ENCODE measurements around the gene ZNF490.
"Not testable (repeated sequence)": the region's sequence is repeated elsewhere in the genome, so short reads cannot be mapped to it uniquely, and the experiment has no call there.

ZNF490 gene

DNA sequence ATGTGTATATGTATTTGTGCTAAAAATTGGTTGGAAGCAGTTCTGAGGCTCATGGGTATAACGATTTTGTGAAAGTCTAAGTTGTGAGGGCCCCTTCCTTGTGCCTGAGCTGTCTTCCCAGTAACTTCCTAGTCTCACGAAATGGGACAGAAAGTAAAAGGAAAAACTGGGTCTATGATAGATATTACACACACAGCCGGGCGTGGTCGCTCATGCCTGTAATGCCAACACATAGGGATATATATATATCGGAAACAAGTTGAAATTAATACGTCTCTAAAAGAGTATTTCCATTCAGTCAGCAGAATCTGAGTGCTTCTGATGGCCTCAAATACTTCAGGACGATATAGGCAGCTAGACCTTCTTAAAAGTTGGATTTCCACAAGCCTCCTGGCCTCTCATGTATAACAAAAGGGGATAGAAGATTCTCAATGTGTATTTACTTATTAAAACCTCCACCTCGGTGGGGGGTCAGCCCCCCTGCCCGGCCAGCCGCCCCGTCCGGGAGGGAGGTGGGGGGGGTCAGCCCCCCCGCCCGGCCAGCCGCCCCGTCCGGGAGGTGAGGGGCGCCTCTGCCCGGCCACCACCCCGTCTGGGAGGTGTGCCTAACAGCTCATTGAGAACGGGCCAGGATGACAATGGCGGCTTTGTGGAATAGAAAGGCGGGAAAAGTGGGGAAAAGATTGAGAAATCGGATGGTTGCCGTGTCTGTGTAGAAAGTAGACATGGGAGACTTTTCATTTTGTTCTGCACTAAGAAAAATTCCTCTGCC lies 10.8 kb upstream of the ZNF490 start:
- not testable (repeated sequence) for DNase-seq

- DNase-seq, result no peak
Observed at GRCh38 chr19:12617646-12618045, 7.0 kb upstream of the ZNF490 start.

DNA sequence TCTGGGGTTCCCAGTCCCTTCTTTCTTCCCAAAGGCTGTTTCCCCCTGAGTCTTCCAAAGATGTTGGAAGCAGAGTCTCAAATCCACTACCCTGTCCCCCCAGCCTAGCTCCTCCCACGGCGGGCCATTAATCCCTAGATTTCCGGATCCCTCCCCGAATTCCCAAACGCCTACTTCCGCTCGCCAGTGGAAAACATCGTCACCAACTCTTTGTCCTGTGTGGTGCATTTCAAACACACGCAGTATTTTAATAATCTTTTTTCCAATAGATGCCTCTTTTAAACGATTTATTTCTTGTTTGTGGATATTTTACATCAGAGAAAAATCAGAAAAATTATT lies 717 bp upstream of the ZNF490 start:
- DNase-seq, result no peak

- DNase-seq, result no peak
Observed at GRCh38 chr19:12607631-12608030, 3.0 kb downstream of the ZNF490 start.

DNA sequence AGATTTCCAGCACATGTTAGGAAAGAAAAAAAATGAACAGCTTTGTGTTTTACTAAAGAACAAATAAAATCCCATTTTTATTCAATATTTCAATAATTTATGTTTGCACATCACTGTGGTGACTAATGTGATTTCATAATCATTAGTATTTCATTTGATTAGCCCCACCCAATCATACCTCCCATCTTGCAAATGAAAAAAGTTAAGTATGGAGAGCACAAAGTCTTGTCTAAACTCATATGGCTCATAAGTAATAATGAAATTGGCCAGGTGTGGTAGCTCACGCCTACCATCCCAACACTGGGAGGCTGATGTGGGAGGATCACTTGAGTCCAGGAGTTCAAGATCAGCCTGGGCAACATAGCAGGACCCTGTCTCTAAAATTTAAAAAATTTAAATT lies 3.8 kb downstream of the ZNF490 start:
- no peak for DNase-seq

DNA sequence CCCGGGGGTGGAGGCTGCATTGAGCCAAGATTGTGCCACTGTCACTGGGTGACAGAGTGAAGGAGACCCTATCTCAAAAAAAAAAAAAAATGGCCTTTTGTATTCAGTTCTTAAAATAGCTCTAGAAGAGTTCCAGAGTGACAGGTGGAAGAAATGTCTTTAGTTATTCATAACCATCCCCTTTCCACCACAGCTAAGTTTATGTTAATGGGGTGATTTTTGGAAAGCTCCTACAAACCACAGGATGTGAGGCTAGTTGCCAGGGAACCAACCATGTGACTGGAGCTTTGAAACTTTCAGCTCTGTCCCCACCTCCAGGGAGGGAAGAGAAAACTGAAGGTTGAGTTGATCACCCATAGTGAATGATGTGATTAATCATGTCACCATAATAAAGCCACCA lies 6.9 kb downstream of the ZNF490 start:
- peak; percentile 25 for DNase-seq

GRCh38 chr19:12597594-12597993 lies 13.0 kb downstream of the ZNF490 start:
- DNase-seq, result no peak

DNA sequence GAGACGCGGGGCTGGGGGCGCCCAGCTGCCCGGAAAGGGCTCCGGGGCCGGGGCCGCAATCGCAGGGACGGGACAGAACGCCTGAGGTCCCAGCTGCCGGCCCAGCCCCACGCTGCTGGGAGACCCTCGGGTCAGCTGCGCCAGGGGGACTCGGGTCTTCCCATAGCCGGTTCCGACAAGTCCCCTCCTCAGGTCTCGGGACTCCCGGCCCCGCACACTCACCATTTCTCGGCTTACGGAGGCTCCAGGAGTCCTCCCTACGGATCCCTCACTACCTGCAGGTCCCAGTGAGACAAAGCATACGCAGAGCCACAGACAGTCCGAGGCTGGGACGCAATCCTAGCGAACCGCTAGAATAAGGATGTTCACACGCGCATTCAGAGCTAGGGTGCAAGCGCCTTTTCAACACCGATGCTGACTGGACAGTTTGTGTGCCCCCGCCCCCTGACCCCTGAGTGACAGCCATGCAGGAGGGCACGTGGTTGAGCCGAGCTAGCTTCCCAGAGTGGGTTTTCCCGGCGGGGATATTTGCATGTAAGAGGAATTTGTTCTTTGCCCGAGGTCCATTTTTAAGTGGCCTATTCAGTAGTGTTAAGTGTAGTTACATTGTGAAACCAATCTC lies 13.6 kb downstream of the ZNF490 start:
- DNase-seq, result no peak

- DNase-seq, result no peak
Observed at GRCh38 chr19:12596485-12596884, 14.1 kb downstream of the ZNF490 start.

- DNase-seq, result no peak
Observed at GRCh38 chr19:12581100-12581499, 29.5 kb downstream of the ZNF490 start.

GRCh38 chr19:12580180-12580694 lies 30.4 kb downstream of the ZNF490 start:
- DNase-seq, result no peak

DNA sequence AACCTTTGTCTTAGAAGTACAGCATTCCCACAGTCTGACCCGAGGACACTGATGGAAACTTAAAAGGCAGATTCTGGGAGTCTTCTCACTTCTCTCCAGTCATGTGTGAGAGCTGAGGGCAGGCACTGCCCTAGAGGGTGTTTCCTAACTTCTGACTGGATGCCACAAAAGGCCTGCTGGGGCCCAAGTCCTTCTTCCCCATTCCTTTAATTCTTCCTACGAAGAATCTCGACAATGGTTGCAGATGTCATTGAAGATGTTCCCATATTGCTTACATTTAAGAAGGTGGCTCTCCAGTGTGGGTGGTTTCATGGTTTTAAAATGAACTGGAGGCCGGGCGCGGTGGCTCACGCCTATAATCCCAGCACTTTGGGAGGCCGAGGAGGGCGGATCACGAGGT lies 32.0 kb downstream of the ZNF490 start:
- no peak for DNase-seq

- DNase-seq, result no peak
Observed at GRCh38 chr19:12574036-12574435, 36.6 kb downstream of the ZNF490 start.

GRCh38 chr19:12567951-12568350 lies 42.7 kb downstream of the ZNF490 start:
- DNase-seq, result no peak

- DNase-seq, result not testable (repeated sequence)
Observed at GRCh38 chr19:12566380-12566779, 44.2 kb downstream of the ZNF490 start.

- DNase-seq, result peak; percentile 95
Observed at GRCh38 chr19:12564016-12564664, 46.5 kb downstream of the ZNF490 start.

DNA sequence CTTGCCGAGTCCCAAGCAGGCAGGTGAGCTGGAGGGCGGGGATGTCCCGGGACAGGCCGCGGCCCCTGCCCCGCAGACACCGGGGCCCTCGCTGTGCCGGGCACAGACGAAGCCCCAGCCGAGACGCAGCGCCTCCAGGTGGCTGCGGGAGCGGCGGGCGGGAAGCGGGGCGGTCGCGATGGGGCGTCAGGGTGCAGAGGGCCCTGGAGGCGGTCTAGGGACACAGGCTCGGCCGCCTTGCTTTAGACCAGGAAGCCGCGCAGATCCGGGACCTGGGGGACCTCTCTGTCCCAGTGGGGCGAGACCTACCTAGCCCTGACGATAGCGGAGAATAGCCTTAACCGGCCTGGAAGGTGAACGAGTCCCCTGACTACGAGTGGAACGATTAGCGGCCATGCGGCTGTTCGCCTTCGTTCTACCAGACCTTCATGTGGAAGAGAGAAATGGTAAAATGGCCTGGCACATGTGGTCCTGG lies 55.1 kb downstream of the ZNF490 start:
- DNase-seq, result no peak

- DNase-seq, result peak; percentile 80
Observed at GRCh38 chr19:12551060-12551832, 59.4 kb downstream of the ZNF490 start, which contains the start of gene ZNF564. ZNF564 (minus strand) TSS chr19:12551482; CDS start chr19:12551332, 150 bp downstream.

DNA sequence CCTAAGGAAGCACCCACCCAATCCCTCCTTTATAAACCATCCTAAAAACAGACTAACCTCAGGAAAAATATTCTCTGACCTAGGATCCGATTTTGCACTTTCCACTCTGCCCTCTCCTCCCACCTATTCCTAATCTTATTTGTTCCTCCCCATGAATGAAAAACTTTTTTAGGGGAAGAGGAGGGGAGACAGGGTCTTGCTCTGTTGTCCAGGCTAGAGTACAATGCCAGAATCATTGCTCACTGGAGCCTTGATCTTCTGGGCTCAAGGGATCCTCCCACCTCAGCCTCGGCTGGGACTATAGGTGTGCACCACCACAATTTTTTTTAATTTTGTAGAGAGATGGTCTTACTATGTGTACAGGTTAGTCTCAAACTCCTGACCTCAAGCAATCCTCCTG lies 63.7 kb downstream of the ZNF490 start:
- no peak for DNase-seq

DNA sequence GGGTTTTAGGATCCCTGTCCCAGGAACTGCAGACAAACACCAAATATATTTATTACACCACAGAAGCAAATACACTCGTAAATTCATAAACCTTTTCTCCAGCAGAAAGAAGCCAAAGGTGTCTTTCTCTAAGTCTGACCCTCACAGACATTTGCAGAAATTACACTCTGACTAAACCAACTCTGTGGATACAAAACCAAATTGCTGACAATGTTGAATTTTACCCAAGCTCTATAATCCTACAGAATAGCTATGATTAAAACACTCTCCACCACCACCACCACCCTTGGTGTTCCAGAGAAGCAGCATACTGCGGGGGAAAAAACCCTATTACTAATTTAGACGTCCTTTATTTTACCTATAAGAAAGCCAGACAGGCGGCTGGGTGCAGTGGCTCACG lies 64.5 kb downstream of the ZNF490 start:
- no peak for DNase-seq

DNA sequence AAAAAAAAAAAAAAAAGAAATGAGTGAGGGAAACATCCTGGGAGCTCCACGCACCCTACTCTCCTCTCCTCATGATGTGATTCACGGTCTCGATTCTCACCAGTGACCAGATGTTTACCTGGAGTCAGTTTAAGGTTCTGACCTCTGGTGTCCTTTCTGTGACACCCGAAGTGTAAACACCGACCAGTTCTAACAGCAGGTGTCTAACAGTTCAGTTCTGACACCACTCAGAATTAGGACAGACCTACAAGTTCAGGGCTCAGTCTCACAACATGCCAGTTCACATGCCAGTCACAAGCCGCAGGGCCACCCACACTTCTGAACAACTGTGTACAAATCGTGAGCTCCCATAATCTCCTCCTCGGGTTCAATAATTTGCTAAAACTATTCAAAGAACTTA lies 65.3 kb downstream of the ZNF490 start:
- DNase-seq, result no peak

GRCh38 chr19:12544401-12544876 lies 66.2 kb downstream of the ZNF490 start:
- no peak for DNase-seq

GRCh38 chr19:12543855-12544254 lies 66.8 kb downstream of the ZNF490 start:
- no peak for DNase-seq

All from T-helper 9 cell (primary cell).